Measurements from ENCODE around the gene IQGAP2. TPM values are rescaled to one million over a fixed set of nuclear protein-coding genes. Genes with fewer than 3 reads are reported as not detected.
"Not testable (repeated sequence)": the region's sequence is repeated elsewhere in the genome, so short reads cannot be mapped to it uniquely, and the experiment has no call there.

Gene IQGAP2
- total and polyA plus RNA-seq, 5 donors from 2014 or later: 53.9 to 214 (median 61.4) TPM

DNA sequence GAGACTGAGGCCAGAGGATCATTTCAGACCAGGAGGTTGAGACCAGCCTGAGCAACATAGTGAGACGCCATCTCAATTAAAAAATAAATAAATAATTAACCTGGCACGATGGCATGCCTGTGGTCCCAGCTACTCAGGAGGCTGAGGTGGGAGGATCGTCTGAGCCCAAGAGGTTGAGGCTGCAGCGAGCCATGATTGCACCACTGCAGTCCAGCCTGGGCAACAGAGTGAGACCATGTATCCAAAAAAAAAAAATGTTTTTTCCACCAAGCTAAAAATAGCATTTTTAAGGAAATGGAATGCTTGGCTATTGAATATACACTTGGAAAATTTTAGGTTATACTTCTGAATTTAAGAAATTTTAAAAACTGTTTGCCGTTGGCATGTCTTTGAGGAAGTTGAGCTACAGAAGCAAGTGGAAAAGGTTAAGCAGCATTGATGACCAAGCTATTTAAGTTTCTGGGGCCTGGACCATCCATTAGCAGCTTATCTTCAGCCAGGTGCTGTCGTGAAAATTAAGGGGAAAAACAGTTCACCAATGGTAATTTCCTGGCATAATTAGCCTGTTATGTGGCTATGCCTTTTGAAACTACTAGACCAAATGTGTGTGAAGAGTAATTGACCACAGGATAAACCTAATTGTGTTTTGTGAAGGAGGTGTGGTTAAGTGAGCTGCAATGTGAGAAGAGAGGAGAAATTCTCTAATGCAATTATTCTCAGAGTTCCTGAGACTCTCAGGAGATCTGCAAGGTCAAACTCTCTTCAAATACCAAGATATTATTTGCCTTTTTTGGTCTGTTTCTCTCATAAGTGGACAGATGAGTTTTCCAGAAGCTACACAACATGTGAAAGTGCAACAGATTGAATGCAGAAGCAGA is 333.8 kb downstream of the IQGAP2 start:
- ATAC-seq (ENCODE audit: low read depth in 2 of 2) (no peak), DNase-seq (no peak)
- peak overlapping the region in 1 of 3 donors; percentile 92 for H3K27ac Mint-ChIP-seq

DNA sequence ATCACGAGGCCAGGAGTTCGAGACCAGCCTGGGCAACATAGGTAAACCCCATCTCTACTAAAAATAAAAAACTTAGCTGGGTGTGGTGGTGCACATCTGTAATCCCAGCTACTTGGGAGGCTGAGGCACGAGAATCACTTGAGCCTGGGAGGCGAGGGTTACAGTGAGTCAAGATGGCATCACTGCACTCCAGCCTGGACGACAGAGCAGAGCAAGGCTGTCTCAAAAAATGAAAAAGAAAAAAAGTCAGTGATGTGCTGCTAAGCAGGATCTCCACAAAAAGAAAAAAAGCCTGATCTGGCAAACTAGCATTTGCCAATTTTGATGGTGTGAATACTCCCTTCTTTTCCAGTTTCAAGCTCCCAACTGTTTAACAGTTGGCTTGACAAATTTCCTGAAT is 334.8 kb downstream of the IQGAP2 start:
- no peaks in the 10 kb centered on the region for H3K27me3 ChIP-seq (ENCODE audit: control insufficient read depth, insufficient read depth, low read length)
- H3K4me3 Mint-ChIP-seq: no peak overlapping the region
- DNase-seq (no peak), ATAC-seq (ENCODE audit: low read depth in 2 of 2) (no peak)
- H3K9me3 ChIP-seq (ENCODE audit: control insufficient read depth in 2 of 2, low read length in 2 of 2): no peaks in the 10 kb centered on the region
- H3K4me1 Mint-ChIP-seq: peaks cover 12 to 32% (median 17%) of the 10 kb centered on the region in 4 donors
- no peaks in the 10 kb centered on the region for H3K36me3 ChIP-seq (ENCODE audit: control insufficient read depth, insufficient read depth, low read length)
- H3K4me1 ChIP-seq (ENCODE audit: control insufficient read depth, insufficient read depth, low read length, poor library complexity, severe bottlenecking): peaks cover 26% of the 10 kb centered on the region
- peaks cover 0 to 1% (median 0%) of the 10 kb centered on the region in 7 donors for H3K9me3 Mint-ChIP-seq
- H3K27ac Mint-ChIP-seq: peak overlapping the region in 2 of 3 donors; percentile 85 to 92
- no peaks in the 10 kb centered on the region for H3K36me3 Mint-ChIP-seq
- H3K27ac ChIP-seq (ENCODE audit: insufficient read depth, low read length, poor library complexity, severe bottlenecking): peak overlapping the region; percentile 58
- peaks cover 4% of the 10 kb centered on the region for H3K27me3 Mint-ChIP-seq
- no peak overlapping the region for H3K4me3 ChIP-seq (ENCODE audit: low read depth, low read length)

More for the DNA sequence above, 333.8 kb downstream of the IQGAP2 start:
- Mint-ChIP-seq H3K27me3 (peaks cover 4% of the 10 kb centered on the region), H3K36me3 (peaks cover 3% of the 10 kb centered on the region), H3K4me3 (peak overlapping the region in 1 of 4 donors; percentile 10), H3K9me3 (peaks cover 0 to 5% (median 0%) of the 10 kb centered on the region in 7 donors), H3K4me1 (peaks cover 12 to 38% (median 17%) of the 10 kb centered on the region in 4 donors)
- Histone ChIP-seq H3K27ac (ENCODE audit: insufficient read depth, low read length, poor library complexity, severe bottlenecking) (no peak overlapping the region), H3K27me3 (ENCODE audit: control insufficient read depth, insufficient read depth, low read length) (no peaks in the 10 kb centered on the region), H3K4me1 (ENCODE audit: control insufficient read depth, insufficient read depth, low read length, poor library complexity, severe bottlenecking) (peaks cover 26% of the 10 kb centered on the region), H3K9me3 (ENCODE audit: control insufficient read depth in 2 of 2, low read length in 2 of 2) (no peaks in the 10 kb centered on the region), H3K36me3 (ENCODE audit: control insufficient read depth, insufficient read depth, low read length) (no peaks in the 10 kb centered on the region), H3K4me3 (ENCODE audit: low read depth, low read length) (no peak overlapping the region)

GRCh38 chr5:76741506-76741905 is 338.4 kb downstream of the IQGAP2 start:
- H3K4me3 ChIP-seq (ENCODE audit: low read depth, low read length); H3K36me3 Mint-ChIP-seq; H3K27me3 Mint-ChIP-seq; H3K9me3 Mint-ChIP-seq; ATAC-seq (ENCODE audit: low read depth in 2 of 2); H3K9me3 ChIP-seq (ENCODE audit: control insufficient read depth in 2 of 2, low read length in 2 of 2); DNase-seq; H3K36me3 ChIP-seq (ENCODE audit: control insufficient read depth, insufficient read depth, low read length); H3K4me3 Mint-ChIP-seq; H3K27me3 ChIP-seq (ENCODE audit: control insufficient read depth, insufficient read depth, low read length); H3K27ac ChIP-seq (ENCODE audit: insufficient read depth, low read length, poor library complexity, severe bottlenecking): not testable (repeated sequence)
- Mint-ChIP-seq H3K27ac (peak overlapping the region in 2 of 3 donors; percentile 11 to 67), H3K4me1 (peaks cover 12 to 29% (median 17%) of the 10 kb centered on the region in 4 donors)
- peaks cover 26% of the 10 kb centered on the region for H3K4me1 ChIP-seq (ENCODE audit: control insufficient read depth, insufficient read depth, low read length, poor library complexity, severe bottlenecking)

GRCh38 chr5:76742583-76742982 is 339.5 kb downstream of the IQGAP2 start:
- no peaks in the 10 kb centered on the region for H3K36me3 Mint-ChIP-seq
- no peaks in the 10 kb centered on the region for H3K9me3 ChIP-seq (ENCODE audit: control insufficient read depth in 2 of 2, low read length in 2 of 2)
- H3K4me3 Mint-ChIP-seq: peak overlapping the region in 1 of 4 donors; percentile 15
- H3K4me1 ChIP-seq (ENCODE audit: control insufficient read depth, insufficient read depth, low read length, poor library complexity, severe bottlenecking): peaks cover 19% of the 10 kb centered on the region
- no peaks in the 10 kb centered on the region for H3K27me3 ChIP-seq (ENCODE audit: control insufficient read depth, insufficient read depth, low read length)
- no peak overlapping the region for H3K27ac ChIP-seq (ENCODE audit: insufficient read depth, low read length, poor library complexity, severe bottlenecking)
- no peak overlapping the region for H3K27ac Mint-ChIP-seq
- H3K4me3 ChIP-seq (ENCODE audit: low read depth, low read length): no peak overlapping the region
- H3K9me3 Mint-ChIP-seq: no peaks in the 10 kb centered on the region
- DNase-seq (no peak), ATAC-seq (ENCODE audit: low read depth in 2 of 2) (no peak)
- H3K36me3 ChIP-seq (ENCODE audit: control insufficient read depth, insufficient read depth, low read length): no peaks in the 10 kb centered on the region
- peaks cover 6 to 24% (median 15%) of the 10 kb centered on the region in 4 donors for H3K4me1 Mint-ChIP-seq
- no peaks in the 10 kb centered on the region for H3K27me3 Mint-ChIP-seq

DNA sequence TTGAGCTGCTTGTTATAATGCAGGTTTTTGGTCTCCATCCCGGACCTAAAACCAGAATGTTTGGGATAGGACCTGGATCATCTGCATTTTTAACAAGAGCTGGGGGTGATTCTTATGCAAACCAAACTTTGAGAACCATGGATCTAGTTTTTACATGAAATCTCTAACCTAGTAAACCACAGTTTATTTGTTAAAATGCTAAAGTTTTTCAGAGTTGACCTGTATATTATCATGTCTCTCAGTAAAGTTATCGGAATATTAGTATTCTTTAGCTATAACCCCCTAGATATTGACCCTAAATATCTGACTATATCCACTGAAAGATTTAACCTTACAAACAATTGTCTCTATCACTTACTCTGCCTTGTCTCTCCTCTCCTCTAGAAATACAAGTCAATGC is 341.5 kb downstream of the IQGAP2 start:
- no peaks in the 10 kb centered on the region for H3K27me3 ChIP-seq (ENCODE audit: control insufficient read depth, insufficient read depth, low read length)
- H3K36me3 ChIP-seq (ENCODE audit: control insufficient read depth, insufficient read depth, low read length): no peaks in the 10 kb centered on the region
- H3K4me3 Mint-ChIP-seq: no peak overlapping the region
- no peaks in the 10 kb centered on the region for H3K27me3 Mint-ChIP-seq
- DNase-seq (no peak), ATAC-seq (ENCODE audit: low read depth in 2 of 2) (no peak)
- H3K36me3 Mint-ChIP-seq: no peaks in the 10 kb centered on the region
- H3K4me3 ChIP-seq (ENCODE audit: low read depth, low read length): no peak overlapping the region
- H3K4me1 Mint-ChIP-seq: peaks cover 0 to 4% (median under 1%) of the 10 kb centered on the region in 4 donors
- H3K9me3 ChIP-seq (ENCODE audit: control insufficient read depth in 2 of 2, low read length in 2 of 2): no peaks in the 10 kb centered on the region
- peaks cover under 1% of the 10 kb centered on the region for H3K4me1 ChIP-seq (ENCODE audit: control insufficient read depth, insufficient read depth, low read length, poor library complexity, severe bottlenecking)
- peaks cover 0 to 1% (median 0%) of the 10 kb centered on the region in 7 donors for H3K9me3 Mint-ChIP-seq
- H3K27ac Mint-ChIP-seq: no peak overlapping the region
- no peak overlapping the region for H3K27ac ChIP-seq (ENCODE audit: insufficient read depth, low read length, poor library complexity, severe bottlenecking)

DNA sequence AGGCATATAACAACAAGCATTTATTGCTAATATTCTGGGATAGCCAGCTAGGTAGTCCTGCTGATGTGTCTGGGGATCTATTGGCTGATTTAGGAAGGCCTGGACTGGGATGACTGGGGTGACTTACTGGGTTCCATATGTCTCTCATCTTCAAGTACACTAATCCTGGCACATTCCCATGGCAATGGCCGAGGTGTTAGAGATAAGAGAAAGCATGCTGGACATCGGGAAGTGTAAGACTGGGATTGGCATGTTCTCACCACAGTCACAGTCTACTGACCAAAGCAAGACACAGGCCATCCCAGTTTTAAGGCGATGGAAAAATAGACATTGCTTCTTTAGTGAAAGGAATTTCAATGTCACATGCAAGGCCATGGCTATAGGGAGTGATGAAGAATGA is 342.6 kb downstream of the IQGAP2 start:
- H3K9me3 Mint-ChIP-seq: peaks cover 0 to 1% (median 0%) of the 10 kb centered on the region in 7 donors
- Histone ChIP-seq H3K4me3 (ENCODE audit: low read depth, low read length) (no peak overlapping the region), H3K27ac (ENCODE audit: insufficient read depth, low read length, poor library complexity, severe bottlenecking) (no peak overlapping the region), H3K4me1 (ENCODE audit: control insufficient read depth, insufficient read depth, low read length, poor library complexity, severe bottlenecking) (no peaks in the 10 kb centered on the region), H3K27me3 (ENCODE audit: control insufficient read depth, insufficient read depth, low read length) (no peaks in the 10 kb centered on the region), H3K9me3 (ENCODE audit: control insufficient read depth in 2 of 2, low read length in 2 of 2) (no peaks in the 10 kb centered on the region), H3K36me3 (ENCODE audit: control insufficient read depth, insufficient read depth, low read length) (no peaks in the 10 kb centered on the region)
- H3K4me3 Mint-ChIP-seq: no peak overlapping the region
- no peak overlapping the region for H3K27ac Mint-ChIP-seq
- ATAC-seq (ENCODE audit: low read depth in 2 of 2): no peak
- H3K27me3 Mint-ChIP-seq: peaks cover 8% of the 10 kb centered on the region
- H3K36me3 Mint-ChIP-seq: no peaks in the 10 kb centered on the region
- no peak for DNase-seq
- no peaks in the 10 kb centered on the region for H3K4me1 Mint-ChIP-seq

GRCh38 chr5:76746677-76747076 is 343.6 kb downstream of the IQGAP2 start:
- H3K4me3 Mint-ChIP-seq: no peak overlapping the region
- H3K27ac Mint-ChIP-seq: no peak overlapping the region
- ATAC-seq (ENCODE audit: low read depth in 2 of 2) (no peak), DNase-seq (no peak)
- H3K9me3 ChIP-seq (ENCODE audit: control insufficient read depth in 2 of 2, low read length in 2 of 2): no peaks in the 10 kb centered on the region
- H3K27me3 Mint-ChIP-seq: peaks cover 8% of the 10 kb centered on the region
- H3K4me3 ChIP-seq (ENCODE audit: low read depth, low read length): no peak overlapping the region
- H3K27me3 ChIP-seq (ENCODE audit: control insufficient read depth, insufficient read depth, low read length): no peaks in the 10 kb centered on the region
- peaks cover 0 to 1% (median 0%) of the 10 kb centered on the region in 7 donors for H3K9me3 Mint-ChIP-seq
- H3K4me1 ChIP-seq (ENCODE audit: control insufficient read depth, insufficient read depth, low read length, poor library complexity, severe bottlenecking): no peaks in the 10 kb centered on the region
- no peaks in the 10 kb centered on the region for H3K36me3 Mint-ChIP-seq
- H3K4me1 Mint-ChIP-seq: no peaks in the 10 kb centered on the region
- no peaks in the 10 kb centered on the region for H3K36me3 ChIP-seq (ENCODE audit: control insufficient read depth, insufficient read depth, low read length)
- H3K27ac ChIP-seq (ENCODE audit: insufficient read depth, low read length, poor library complexity, severe bottlenecking): no peak overlapping the region

DNA sequence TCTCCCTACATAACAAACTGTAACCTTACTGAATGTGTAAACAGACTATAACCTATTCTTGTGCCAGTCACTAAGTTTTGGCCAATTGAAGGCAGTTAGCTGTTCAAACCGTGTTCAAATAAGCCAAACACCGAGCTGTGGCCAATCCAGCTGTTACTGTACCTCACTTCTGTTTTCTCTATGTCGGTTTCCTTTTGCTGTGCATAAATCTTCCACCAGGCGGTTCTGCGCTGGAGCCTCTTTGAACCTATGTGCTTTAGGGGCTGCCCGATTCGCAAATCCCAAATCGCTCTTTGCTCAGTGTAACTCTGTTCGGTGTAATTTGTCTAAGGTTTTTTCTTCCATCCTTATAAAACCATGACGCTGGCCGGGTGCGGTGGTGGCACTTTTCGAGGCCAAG is 344.6 kb downstream of the IQGAP2 start:
- no peak for DNase-seq
- Histone ChIP-seq H3K27ac (ENCODE audit: insufficient read depth, low read length, poor library complexity, severe bottlenecking) (no peak overlapping the region), H3K4me1 (ENCODE audit: control insufficient read depth, insufficient read depth, low read length, poor library complexity, severe bottlenecking) (no peaks in the 10 kb centered on the region), H3K36me3 (ENCODE audit: control insufficient read depth, insufficient read depth, low read length) (no peaks in the 10 kb centered on the region), H3K9me3 (ENCODE audit: control insufficient read depth in 2 of 2, low read length in 2 of 2) (no peaks in the 10 kb centered on the region), H3K4me3 (ENCODE audit: low read depth, low read length) (no peak overlapping the region), H3K27me3 (ENCODE audit: control insufficient read depth, insufficient read depth, low read length) (no peaks in the 10 kb centered on the region)
- Mint-ChIP-seq H3K4me1 (no peaks in the 10 kb centered on the region), H3K4me3 (no peak overlapping the region), H3K36me3 (no peaks in the 10 kb centered on the region), H3K27me3 (peaks cover 8% of the 10 kb centered on the region), H3K9me3 (peaks cover 0 to 1% (median 0%) of the 10 kb centered on the region in 7 donors), H3K27ac (no peak overlapping the region)
- no peak for ATAC-seq (ENCODE audit: low read depth in 2 of 2)
